NCI-H1105 (cell line): ENCODE measurements around the gene GPR12.
"Not testable (repeated sequence)": the region's sequence is repeated elsewhere in the genome, so short reads cannot be mapped to it uniquely, and the experiment has no call there.

Experiments
- DNase-seq: peaks from one replicate; lab custom pipeline; 2025; lab: John Stamatoyannopoulos, UW

Gene GPR12

DNA sequence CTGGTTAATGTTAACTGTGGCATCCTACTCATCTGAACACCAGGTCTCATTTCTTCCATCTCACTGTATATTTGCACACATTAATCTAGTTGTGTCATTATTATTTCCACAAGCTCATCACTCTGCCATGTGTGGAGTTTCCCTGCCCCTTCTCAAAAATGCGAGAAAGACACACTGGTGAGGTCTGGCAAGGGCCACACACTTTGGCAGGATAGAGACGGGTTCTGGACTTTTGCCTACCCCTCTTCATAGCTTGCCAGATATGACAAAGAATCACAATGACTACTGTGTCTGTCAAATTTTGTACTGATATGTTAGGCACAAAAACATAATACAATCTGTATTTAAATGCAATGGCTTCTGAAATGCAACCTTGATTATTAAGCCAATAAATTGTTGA is 12.9 kb downstream of the GPR12 start:
- no peak for DNase-seq

DNA sequence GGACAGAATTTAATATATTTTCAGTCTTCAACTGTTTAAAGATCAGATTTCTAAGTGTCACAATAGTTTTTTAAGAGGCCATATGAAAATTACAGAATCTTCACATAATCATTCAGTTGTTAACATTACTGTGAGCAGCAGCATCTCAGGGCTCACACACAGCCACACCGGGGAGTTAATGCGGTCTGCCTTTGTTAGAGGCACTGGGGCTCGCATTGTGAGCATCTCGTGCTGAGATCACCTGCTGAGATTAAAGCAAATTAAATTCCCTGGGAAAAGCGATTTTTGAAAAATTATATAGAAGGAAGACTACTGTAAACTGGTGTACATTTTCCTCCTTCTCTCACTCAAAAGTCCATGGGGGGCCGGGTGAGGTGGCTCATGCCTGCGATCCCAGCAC is 16.6 kb downstream of the GPR12 start:
- DNase-seq, result no peak

DNA sequence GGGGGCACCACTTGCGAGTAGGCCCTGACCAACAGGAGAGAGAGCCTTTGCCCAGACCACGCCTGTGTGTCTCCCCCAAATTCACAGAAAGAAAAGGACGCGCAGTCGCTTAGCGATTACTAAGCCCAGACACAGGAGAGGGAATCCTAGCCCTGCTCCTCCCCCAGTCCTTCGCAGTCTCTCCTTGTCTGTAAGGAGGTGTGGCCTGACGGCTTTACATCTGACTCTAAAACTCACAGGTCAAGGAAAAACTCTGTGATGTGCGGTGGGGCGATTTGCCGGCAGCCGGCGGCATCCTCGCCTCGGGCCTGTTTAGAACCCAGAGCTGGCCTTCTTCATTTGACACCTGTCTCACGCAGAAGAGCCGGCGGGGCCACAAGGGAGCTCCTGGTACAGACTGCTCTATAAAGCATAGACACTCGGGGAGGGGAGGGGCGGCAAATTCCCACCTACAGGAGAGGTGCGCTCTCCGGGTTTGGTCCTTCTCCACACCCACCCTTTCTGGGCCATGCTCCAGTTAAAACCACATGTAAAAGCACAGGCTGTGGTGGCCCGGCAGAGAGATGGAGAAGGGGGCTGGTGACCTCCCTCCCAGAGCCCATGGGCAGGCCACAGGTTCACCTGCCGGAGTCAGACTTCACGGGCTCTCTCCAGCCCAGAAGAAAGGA is 17.8 kb downstream of the GPR12 start:
- no peak for DNase-seq

DNA sequence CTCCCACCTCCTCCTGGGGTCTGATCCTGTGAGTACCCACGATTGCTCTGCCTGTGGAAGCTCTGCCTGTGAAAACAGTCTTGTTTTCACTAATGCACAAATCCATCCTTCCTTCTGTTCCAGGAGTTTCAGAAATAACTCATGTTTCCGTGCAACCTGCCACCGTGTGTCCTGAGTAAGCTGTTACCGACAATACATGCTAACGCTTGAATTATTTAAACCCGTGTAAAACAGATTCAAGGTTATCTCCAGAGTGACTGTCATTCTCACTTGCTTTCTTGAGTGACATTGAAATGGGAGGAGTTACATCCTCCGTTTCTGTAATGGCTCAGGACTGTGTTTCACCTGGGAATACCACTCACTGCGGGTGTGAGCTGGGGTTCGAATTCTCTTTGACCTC is 24.9 kb downstream of the GPR12 start:
- DNase-seq, result no peak

DNA sequence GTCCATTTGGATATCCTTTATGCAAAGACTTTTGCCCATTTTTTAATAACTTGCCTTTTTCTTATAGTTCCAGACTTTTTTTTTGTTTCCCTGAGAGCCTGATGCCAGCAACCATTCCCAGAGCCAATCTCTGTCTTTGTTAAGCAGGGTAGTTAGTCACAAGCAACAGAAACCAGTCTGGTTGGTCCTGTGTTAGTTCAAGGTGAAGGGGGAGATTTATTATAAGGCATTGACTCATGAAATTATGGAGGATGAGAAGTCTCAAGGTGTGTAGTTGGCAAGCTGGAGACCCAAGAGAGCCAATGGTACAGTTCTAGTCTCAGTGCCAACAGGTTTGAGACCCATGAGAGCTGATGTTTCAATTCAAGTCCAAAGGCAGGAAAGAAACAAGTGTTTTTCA is 33.0 kb downstream of the GPR12 start:
- no peak for DNase-seq

DNA sequence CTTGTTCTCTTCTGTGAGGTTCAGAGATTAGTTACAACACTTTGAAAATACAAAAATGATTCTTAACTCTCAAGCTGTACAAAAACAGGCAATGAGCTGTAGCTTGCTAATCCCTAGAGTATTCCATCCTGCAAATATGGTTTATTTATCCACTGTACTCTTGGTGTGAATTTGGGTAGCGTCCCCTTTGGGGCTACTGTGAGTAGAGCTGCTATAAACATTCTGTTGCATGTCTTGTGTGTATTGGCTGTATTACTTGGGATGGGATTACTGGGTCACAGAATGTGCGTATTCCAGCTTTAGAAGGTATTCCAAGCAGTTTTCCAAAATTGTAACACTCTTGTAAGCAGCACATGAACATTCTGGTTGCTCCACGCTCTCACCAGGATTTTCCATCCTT is 33.5 kb downstream of the GPR12 start:
- no peak for DNase-seq

DNA sequence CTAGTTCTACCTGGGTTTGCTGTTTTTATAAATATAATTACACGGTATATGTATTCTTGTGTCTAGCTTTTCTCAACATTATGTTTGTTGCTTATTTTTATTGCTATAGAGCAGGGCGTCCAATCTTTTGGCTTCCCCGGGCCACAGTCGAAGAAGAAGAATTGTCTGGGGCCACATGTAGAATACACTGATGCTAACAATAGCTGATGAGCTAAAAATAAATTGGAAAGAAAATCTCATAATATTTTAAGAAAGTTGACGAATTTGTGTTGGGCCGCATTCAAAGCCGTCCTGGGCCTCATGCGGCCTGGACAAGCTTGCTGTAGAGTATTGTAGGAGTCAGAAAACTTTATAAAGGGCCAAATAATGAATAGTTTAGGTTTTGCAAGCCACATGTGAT is 33.9 kb downstream of the GPR12 start:
- DNase-seq, result no peak

DNA sequence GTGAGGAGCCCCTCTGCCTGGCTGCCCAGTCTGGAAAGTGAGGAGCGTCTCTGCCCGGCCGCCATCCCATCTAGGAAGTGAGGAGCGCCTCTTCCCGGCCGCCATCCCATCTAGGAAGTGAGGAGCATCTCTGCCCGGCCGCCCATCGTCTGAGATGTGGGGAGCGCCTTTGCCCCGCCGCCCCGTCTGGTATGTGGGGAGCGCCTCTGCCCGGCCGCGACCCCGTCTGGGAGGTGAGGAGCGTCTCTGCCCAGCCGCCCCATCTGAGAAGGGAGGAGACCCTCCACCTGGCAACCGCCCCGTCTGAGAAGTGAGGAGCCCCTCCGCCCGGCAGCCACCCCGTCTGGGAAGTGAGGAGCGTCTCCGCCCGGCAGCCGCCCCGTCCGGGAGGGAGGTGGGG is 37.0 kb downstream of the GPR12 start:
- not testable (repeated sequence) for DNase-seq

DNA sequence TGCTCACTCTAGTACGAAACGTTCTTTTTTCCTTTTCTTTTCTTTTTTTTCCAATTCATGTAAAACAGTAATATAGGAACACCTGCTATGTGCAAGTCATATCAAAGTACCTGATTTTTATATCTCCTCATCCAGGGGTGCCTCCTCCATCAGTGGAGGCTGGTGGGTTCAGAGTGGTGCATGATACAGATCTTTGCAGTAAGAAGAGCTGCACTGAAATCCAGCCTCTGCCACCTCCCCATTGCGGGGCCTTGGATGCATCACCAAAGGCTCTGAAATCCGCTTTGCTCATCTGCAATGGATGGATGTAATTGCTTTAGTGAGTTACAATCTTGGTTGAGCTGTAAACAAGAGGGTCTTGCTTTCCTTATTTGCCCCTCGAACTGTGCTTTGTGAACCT is 38.3 kb downstream of the GPR12 start:
- no peak for DNase-seq

DNA sequence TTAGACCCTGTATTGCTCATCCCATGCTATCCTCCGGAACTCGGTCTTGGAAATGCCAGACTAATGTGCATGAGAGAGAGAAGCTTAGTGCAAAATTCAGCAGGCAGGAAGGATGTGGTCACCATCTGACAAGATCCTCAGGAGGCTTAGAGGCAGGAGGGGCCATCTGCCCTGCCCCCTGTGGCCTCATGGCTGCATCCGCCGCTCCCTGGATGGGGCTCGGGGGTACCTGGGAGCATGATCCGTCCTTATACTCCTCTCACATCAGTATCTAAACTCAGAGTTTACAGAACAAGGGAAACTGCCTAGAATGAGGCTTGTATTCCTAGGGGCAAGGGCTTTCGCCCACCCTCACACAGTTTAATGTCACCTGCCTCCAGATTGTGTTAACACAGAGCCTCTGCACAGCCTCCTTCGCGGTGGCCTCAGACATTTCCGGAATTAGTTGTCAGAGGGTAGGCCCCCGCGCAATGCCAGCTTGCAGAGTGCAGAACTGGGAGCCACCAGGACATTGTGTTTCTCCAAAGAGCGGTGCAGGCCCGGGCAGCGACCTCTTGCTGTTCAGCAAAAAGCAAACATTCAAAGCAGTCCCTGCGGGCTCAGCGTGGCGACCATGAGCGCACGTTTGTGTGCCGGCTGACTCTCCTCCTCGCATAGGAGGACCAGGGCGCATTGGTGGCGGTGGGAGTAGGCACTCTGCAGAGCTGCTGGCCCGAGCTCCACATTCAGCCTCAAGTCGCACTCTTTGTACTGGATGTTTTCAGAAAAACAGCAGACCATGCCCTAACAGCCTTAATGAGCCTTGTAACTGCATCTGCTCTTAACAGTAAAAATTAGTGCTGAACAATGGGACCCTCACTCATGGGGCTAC is 39.1 kb downstream of the GPR12 start:
- no peak for DNase-seq

DNA sequence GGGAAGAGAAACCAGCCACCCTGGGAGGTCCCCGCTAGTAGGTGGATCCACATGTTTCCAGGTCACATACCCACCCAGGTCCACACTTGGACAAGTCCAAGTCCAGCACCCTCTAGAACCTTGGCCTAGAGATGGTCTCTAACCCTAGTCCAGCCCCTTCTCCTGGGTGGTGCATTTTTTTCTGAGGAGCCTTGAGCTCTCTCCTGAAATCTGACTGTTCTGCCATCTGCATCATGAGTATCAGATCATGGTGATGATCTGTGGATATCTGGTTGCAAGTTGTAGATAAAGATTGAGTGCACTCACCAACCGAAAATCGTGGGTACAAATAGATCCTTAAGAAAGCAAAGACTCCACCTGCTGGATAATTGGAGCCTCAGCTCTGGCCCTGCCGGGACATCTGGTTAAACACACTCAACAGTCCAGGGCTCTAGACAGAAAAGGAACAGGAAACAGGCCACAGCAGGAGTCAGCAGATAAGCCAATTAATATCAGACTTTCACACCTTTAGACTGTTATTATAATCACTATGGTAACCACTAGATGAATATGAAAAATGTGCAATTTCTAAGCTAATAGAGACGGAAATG is 41.1 kb downstream of the GPR12 start:
- DNase-seq, result no peak

DNA sequence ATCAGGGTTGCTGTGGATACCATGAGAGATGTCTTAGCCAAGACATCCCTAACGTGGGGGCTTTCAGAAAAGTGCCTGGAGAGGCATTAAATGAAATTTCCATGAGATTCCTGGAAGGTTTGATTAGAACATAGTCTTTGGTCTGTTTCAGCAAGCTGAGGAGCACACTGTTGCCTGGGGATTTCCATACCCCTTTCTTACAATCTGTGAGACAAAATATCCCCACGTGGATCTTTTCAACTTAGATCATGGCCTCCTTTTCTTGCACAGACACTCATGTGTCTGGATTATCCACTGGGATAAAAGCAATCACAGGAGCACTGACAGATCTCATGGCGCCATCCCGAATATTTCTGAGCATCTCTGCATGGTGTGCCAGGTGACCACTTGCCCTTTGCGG is 41.7 kb downstream of the GPR12 start:
- DNase-seq, result no peak

DNA sequence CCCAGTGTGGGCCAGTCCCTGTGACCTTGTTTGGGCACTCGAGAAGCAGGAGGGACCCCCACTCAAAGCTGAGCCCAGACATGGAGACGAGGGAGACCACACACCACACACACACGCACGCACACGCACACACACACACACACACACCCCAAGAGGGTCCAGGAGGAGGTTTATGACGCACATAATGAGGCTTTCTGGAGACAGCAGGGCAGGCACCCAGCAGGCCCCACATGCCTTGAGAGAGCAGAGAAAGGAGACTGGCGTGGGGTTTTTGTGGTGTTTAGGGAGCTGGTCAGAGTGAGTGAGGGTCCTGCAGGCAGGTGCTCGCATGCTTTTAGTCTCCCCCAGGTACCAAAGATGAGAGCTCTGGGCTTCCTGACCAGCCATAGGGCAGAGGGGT is 42.4 kb downstream of the GPR12 start:
- no peak for DNase-seq

DNA sequence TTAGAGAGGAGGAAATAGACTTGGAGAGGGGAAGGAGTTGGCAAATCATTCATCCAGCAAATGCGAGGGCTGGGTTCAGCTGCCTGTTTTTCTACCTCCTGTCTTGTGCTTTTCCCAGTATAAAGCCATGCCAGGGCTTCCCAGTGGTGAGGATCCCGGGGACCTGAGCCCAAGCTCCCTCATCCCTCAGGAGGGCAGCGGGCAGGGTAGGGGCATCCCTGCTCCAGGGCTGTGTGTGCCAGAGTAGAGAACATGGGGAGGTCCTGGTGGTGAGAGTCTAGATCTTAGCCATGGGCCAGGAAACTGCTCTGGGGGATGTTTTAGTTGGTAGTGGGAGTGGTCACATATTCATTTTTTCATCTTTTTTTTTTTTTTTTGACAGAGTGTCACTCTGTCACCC is 43.6 kb downstream of the GPR12 start:
- DNase-seq, result no peak

DNA sequence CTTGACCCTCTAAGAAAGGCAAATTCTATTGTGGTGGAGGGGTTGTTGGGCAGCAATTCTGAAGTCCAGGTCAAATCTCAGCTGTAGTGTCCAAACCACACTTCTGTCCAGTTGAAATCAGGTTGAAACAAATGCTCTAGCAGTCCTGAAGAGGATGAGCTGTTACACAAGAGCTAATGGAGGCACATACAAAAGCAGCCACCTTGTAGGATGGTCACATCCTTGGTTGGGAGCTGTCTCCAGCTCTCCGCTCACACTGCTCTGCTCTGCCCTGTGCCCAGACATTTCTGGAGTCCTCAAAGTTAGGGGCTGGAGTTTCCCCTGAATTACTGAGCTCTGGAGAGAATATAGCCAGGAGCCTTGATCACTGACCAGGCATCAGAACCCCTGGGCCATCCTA is 47.2 kb downstream of the GPR12 start:
- DNase-seq, result no peak

DNA sequence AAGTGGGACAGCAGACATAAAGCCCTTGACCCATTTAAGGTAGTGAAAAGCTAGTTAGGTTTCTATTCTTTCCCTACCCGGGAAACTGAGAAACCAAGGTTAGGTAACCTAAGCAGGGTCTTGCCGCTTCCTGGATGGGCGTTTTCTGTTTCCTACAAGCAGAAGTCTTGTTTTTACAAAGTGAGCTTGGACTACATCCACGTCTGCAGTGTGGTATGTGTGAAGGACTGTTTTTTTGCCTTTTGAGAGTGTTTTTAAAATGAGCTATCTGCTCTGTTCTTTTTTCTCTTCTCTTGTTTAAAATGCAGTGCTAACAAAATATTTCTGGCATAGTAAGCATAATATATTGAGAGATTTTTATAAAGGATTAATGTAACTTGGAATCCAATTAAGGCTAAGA is 49.4 kb downstream of the GPR12 start:
- DNase-seq, result no peak

DNA sequence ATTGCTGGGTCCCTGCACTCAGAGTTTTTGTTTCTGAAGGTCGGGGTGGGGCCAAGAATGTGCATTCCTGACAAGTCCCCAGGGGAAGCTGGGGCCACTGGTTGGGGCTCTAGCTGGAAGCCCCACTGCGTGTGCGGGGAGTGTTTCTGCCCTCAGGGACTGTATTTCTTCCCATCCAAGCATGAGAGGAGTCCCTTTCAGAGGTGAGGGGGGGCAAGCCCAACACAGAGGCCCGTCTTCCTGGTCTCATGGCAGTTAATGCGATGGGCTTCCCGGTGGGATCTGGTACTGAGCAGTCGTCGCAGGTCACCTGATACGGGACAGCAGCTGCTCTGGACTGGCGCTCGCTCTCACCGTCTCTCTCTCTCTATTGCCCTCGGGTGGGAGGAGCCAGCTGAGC is 50.4 kb downstream of the GPR12 start:
- DNase-seq, result no peak

DNA sequence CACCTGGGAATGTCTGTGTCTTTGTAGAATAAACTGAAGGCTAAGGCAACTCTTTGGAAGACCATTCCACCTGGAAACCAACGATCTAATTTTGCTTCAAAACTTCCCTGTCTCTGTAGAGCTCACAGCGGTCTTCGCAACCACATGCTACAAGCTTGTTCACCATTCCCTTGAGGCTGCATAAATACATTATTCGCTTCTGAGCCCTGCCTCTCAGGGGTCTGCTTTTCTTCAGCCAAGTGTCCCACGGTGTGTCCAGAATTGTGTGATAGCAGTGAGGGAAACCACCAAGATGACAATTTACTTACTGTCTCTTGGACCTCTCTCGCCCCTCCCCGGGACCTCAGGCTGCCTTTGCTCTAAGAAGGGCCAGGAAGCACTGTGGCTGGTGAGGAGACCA is 51.1 kb downstream of the GPR12 start:
- no peak for DNase-seq

DNA sequence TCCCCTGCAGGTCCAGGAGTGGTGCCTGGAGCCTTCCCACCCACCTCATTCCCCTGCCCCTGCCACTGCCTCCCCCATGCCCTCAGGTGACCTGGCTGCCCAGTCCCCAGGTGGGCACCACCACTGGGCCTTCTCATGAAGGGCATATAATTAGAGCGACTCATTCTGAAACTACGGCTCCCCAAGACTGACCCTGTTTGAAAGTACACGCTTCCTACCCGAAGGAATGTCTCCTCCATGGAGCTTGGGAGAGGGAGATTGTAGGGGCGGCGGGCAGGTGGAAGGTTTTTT is 52.6 kb downstream of the GPR12 start:
- DNase-seq, result no peak

DNA sequence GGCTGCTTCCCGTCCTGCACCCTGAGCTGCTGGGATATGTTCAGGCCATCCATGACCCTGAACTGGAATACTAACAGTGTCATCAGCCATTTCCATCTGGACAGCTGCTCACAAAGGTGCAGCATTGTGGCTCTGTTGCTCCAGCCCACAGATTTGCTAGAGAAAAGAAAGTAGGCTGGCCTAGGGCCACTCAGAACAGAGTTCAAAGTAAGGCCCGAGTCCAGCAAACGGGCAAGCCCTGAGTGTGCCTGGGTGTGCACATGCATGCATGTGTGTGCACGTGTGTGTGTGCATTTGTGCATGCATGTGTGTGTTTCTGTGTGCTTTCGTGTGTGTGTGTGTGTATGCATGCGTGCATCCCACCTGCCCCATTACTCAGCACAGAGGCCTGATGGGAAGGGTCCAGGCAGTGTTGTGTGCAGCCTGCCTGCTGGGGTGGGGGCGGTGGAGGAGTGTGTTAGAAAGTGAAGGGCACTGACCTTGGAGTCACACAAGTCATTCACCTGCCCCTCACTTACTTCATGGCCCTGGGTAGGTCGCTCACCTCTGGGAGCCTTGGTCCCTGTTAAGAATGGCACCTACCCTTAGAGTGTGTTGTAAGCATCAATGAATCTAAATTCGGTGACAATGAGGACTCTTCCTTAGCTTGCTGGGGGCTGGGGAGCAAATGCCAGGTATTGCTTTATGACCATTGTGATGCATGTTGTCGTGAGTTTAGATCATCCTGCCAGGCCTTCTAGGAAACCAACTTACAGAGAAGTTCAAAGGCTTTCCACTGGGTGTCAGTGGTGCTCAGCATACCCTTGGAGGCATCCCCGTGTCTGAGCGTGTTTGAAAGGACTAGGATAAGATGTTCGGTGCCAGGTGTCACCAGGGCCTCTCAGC is 53.2 kb downstream of the GPR12 start:
- peak; percentile 18 for DNase-seq

DNA sequence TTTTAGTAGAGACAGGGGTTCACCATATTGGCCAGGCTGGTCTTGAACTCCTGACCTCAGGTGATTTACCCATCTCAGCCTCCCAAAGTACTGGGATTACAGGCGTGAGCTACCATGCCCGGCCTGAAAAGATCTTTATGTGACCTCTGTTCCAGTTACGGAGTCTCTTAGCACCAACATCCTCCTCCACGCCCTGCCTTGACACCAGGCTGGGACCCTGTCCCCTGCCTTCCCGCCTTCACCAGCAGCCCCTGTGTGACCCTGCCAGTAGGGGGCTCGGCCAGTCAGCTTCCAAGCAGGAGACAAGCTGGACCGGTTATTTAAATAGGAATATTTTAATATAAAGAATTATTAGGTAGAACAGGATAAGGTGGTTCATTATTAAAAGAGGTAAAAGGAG is 54.2 kb downstream of the GPR12 start:
- DNase-seq, result no peak

DNA sequence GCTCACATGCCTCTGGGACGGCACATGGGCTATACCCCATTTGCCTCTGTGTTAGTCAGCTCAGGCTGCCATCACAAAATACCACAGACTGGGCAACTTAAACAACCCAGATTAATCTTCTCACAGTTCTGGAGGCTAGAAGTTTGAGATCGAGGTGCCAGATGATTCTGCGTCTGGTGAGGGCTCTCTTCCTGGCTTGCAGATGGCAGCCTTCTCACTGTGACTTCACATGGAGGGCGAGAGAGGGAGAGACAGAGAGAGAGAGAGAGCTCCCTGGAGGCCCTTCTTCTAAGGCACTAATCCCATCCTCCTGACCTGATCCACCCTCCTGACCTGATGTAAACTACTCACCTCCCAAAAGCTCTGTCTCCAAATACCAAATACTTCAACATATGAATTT is 55.0 kb downstream of the GPR12 start:
- DNase-seq, result no peak
